Epidermal melanocyte (primary cell): ENCODE measurements around the gene C11orf91.
"Not testable (repeated sequence)": the region's sequence is repeated elsewhere in the genome, so short reads cannot be mapped to it uniquely, and the experiment has no call there.

Experiments
- DNase-seq: peaks from one replicate; pipeline ENCODE4 v3.0.0; 2011; ENCODE audit warnings: low spot score; ENCODE audit not compliant: insufficient read length

Gene C11orf91

DNA sequence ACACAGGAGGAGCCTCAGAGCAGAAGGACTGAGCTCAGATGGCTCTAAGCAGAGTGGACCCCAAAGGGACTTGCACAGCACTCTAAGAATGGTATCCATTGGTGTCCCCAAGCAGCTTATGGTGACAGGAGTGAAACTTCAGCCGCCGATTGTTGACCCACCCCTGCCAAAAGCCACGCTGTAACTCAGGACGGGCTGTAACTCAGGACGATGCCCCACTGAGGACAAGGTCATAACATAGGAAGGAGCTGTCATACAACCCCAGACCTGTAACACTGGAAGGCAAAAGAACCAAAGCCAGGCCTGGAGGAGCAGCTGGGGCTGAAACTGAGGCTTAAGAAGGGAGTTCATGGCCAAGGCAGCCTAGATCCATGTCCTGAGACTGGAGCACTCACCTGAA lies 21.4 kb upstream of the C11orf91 start:
- DNase-seq, result no peak

DNA sequence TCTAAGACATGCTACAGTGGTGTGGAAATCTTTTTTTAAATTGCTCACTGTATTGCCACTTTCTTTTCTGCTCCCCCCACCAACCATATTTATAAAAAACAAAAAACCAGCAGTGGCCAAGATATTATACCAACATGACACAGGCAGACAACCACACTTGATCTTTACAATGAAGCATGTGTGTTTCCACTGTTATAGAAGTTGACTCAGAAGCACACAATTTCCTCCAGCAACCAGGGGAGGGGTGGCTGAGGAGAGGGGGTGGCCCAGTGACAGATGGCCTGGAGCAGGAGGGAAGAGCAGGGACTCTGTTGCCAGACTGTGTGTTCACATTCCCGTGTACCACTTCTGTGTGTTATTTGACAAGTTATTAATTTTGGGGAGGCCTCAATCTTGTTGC lies 20.8 kb upstream of the C11orf91 start:
- no peak for DNase-seq

DNA sequence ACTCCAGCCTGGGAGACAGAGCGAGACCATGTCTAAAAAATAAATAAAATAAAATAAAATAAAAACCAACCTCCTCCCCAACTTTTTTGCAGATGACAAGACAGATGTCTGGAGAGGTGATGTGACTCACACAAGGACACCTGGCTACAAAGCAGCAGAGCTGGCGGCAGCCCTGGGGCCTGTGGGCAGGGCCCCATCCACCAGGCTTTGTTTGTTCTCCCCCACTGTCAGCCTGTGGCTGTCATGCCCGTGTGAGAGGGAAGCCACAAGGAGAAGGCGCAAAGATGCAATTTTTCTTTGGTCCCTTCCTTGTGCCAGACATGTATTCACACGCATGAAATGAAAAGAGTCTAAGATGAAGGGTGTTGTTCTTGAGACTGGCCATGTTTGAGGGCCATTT lies 19.0 kb upstream of the C11orf91 start:
- no peak for DNase-seq

DNA sequence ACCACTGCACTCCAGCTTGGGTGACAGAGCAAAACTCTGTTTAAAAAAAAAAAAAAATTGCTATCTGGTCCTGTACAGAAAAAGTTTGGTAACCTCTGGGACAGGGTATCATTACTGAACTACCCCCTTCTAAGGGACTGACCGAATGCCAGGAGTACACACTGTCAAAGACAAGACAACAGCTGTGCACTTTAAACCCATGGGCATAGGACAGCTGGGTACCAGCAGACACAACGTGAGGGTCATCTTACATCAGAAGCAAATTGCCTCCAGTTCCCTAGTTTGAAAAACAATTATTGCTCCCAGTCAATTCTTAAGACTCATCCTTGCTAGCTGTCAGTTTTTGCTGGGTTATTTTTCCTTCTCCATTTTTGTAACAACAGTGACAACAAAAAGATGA lies 17.8 kb upstream of the C11orf91 start:
- no peak for DNase-seq

DNA sequence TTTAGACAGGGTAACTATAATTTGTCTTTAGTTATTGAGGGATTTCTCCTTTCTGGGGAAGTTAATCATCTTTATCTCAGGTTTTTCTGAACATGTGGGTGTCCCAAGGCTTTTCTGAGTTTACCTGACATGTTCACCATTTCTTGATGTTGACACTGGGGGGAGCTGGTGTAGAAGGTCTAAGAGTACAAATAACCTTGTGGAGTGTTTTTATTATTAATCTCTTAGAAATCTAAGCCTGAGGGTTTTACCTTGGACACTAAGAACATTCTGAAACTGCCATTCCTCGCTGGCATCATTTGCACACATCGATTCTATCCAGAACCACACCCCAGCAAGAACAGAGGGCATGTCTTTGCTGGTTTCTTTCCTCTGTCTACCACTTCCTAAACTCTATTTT lies 15.6 kb upstream of the C11orf91 start:
- no peak for DNase-seq

DNA sequence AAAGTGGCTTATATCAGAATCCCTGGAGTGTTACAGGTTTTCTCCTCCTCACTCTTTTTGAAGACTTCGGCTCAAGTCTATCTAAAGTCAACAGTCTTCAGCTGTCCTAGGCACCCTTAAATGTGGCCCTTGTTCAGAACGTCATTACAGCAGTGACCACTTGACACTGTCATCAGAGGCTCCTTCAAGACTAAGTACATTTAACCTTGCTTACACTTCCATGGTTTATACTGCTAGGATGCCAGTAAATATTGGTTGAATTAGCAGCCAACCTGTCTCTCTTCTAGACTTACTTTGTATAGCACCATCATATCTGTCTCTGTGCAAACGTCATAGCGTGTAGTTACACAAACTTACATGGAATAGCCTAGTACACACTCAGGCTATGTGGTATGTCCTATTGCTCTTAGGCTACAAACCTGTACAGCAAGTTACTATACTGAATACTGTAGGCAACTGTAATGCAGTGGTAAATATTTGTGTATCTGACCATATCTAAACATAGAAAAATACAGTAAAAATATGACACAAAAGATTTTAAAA lies 13.3 kb upstream of the C11orf91 start:
- DNase-seq, result no peak

DNA sequence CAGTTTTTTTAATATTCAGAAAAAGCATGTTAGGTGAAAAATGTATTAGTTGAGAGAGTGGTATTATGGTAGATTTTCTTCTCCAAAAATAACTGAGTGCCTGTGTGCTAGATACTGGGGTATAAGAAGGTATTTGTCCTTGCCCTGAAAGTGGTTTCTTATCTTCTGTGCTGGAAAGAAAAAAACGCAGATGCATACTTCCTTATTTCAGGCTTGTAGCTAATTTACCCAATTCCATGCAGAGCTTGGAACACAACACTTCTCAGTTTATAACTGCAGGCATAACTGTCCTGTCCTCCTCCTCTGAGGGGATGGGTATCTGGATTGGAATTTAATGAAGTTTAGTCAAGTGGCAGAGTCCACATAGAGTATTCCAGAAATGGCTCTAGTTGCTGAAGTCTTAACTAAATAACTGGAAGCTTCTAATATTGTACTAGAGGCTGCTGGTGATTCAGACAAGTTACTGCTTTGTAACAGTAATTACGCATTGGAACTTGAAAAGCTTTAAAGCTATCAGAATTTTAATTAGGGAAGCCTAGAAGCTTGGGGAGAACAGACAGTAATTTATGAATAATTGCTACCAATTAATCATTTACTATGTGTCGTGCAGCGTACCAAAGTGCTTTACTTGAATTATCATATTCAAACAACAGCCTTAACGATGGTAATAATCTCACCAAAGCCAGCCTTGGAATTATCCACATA lies 12.7 kb upstream of the C11orf91 start:
- no peak for DNase-seq

DNA sequence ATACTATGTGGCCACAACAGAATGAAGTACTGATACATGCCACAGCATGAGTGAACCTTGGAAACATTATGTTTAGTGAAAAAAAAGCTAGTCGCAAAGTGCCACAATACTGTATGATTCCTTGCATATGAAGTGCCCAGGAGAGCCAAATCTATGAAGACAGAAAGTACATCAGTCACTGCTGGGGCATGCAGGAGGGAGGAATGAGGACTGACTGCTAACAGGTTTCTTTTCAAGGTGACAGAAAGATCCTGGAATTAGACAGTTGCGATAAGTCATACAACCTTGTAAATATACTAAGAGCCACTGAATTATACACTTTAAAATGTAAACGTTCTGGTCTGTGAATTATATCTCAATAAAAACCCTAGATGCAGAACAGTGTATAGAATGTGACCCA lies 11.8 kb upstream of the C11orf91 start:
- no peak for DNase-seq

DNA sequence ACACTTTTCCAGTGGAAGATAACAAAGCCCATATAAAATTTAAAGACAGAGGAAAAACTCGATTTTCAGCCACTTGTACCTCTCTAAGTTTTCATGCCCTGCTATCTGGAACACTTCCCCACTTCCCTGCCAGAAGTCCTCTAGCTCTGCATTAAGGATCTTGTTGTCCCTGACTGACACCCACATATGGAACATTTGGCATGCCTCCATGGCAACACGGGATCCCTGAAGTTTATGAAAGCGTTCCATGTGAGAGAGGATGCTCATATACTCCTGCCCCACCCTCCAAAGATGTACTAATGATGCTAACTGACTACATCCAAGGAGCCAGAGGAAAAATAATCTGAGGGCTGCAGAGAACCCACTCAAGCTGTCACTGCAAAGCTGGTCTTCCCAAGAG lies 8.8 kb upstream of the C11orf91 start:
- DNase-seq, result no peak

DNA sequence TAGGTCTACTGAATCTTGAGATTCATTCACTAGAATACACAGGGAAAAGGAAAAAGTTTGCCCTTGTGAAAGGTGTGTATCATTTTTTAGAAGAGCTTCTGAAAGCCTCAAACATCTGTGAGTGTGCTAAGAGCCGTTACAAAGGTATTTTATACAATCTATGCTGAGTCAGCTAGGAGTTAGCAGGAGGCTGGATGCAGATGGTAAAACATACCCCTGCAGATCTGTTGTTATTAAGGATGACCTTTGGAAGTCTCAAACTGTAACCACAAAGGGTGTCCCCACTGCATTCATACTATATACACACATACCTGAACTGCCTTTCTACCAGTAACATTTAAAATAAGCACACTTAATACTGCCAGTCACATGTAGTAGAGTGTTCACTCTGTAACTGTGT lies 8.4 kb upstream of the C11orf91 start:
- no peak for DNase-seq

DNA sequence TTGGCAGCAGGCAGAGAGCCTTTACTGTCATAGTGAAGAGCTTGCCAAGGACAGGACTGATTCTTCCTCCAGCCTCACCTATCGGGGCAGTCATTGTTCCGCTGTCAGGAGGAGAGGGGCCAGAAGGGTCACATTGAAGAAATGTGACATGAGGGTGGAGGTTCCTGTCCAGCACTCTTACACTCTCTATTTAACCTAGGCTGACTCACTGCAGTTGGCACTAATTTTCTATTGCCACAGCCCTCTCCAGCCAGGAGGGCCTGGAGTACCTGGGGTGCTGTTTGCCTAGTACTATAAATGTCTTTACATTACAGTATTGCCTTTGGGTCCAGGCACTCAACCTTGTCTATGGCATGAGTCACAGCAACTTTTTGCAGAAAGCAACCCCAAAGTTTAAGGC lies 7.2 kb upstream of the C11orf91 start:
- not testable (repeated sequence) for DNase-seq

DNA sequence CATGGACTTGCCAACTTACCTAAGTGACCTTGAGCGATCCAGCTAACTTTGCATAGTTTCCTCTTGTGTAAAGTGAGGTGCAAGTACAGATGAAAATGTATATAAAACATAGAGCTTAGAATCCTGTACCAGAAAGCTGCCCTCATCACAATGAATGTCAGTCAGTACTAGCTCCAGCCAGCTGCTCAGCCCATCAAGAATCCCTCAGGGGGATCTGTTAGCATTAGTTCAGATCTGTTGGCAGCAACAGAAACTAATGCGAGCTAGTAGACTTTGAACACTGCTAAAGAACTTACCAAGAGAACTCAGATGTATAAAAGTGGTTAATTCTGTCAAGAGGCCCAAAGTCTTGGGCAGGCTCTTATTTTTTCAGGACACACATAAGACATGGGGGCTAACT lies 6.3 kb upstream of the C11orf91 start:
- DNase-seq, result no peak

DNA sequence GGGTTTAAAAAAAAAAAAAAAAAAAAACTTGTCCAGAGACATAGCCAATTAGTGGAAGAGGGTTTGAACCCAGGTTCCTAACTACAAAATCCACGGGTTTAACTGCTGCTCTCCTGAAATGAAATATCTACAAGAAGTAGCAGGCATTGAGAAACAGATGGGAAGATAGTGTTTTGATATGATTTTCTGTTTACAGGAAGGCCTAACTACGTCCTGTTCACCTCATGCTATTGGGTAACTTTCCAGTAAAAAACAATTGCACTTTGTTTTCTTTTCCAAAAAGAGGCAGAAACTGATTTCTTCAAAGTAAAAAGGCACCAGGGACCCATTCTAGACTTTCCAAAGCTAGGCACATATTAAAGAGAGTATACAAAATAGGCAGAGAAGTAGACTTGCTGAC lies 5.9 kb upstream of the C11orf91 start:
- DNase-seq, result no peak

DNA sequence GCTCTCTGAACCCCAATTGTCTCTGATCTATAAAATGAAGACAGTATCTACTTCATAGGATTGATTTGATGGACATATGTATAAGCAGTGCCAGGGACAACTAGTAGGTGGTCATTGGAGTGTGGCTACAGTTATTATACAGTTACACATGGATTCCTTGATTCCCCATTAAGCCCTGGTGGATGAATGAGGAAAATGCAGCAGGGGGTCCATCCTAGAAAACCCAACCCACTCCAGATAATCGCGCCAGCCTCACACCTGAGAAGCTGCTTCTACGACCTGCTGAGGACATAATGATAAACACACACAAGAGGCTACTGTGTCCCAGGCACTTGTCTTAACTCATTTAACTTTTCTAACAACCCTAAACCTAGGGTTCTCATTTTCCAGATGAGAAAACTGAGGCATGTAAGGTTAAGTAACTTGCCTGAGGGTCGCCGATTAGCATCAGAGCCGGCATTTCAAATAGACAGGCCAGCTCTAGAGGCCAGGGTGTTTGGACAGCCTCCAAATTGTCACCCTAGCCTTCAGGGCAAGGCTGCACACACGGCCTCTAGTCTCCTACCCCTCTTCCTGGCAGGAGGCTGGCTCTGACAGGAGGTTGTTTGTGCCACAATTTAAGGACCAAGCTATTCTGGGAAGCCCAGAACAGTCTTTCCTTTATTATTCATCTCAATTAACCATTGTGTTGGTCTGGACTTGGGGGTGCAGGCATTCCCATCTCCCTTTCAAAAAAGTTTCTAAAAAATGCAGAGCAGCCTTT lies 3.8 kb upstream of the C11orf91 start:
- DNase-seq, result no peak

DNA sequence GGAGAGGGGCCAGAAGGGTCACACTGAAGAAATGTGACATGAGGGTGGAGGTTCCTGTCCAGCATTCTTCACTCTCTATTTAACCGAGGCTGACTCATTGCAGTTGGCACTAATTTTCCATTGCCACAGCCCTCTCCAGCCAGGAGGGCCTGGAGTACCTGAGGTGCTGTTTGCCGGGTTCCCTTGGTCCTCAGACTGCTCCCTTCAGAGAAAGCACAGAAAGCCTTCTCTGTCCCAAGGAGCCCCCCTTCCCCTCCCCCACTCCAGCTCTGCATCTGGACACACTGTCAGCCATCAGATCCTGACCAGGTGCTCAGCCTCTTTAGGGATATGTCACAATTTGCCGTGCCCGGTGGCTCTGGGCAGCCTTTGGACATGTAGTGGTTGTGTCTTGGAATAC lies 3.2 kb upstream of the C11orf91 start:
- no peak for DNase-seq

DNA sequence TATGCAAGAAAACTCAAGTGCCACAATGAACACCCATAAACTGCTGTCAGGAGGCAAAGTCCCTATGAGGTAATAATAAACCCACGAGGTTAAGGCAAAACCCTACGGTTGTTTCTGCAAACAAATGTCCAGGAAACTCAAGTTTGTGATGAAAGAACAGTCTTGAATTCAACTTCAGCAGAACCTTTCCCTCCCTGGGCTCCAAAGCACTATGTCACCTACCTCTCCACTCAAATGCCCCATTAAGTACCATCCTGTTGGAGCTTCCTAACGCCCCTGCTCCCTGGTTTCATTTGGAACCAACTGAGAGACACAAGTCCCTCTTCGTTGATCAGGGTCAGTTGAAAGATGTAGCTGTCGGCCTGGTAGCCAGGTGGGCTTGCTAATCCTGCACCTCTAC lies 2.6 kb upstream of the C11orf91 start:
- no peak for DNase-seq

DNA sequence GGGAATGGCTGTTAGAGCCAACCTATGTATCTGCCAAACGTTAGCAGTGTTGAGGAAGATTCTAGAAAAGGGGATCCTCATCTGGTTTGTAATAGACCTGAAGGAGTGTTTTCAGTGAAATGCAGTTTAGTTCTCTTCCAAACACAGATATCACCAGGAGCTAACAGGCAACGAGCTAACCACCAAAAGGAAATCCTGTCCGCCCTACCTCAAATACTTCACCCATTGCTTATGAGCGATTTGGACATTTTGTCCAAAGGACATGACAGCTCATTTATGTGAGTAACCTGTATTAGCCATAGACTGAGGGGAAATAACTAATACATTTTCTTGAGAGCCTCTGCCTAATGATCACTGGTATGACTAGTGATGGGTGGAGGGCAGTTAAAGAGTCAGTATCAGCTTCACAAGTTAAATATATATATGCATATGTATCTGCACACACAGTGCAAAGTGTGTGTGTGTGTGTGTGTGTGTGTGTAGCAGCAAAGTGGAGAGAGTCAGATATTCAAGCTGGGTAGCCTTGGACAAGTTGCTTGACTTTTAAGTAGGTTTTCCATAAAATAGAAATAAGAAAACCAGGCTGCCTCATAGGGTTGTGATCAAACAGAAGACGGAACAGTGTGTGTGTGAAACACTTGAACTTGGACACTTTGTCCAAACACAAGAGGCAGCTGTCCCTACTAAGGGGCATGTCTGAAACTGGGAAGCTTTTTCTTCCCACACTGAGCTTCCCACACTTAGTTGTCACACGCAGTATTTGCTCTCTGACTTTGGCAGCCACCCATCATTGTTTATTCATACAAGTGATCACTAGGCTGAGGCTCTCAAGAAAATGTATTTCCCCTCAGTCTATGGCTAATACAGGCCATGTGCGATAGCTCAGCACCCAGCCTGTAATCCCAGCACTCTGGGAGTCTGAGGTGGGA lies 940 bp upstream of the C11orf91 start:
- no peak for DNase-seq

DNA sequence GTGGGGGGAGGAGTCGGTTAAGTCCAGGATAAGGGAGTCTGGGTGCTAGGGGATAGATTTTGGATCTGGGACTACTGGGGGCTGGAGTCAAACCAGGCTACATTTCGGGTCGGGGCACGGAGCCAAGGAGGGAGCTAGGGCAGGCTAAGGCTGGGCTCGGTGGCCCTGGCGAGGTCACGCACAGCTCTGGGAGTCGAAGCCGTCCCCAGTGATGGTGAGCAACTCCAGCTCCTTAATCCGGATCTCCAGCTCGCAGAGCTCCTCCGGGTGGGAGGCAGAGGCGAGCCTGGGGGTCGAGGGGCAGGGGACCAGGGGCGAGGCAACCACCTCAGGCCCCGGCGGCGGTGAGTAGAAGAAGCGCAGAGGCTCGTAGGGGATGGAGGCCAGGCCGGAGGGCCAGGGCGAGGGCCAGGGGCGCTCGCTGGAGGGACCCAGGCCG lies 544 bp downstream of the C11orf91 start:
- DNase-seq, result no peak

DNA sequence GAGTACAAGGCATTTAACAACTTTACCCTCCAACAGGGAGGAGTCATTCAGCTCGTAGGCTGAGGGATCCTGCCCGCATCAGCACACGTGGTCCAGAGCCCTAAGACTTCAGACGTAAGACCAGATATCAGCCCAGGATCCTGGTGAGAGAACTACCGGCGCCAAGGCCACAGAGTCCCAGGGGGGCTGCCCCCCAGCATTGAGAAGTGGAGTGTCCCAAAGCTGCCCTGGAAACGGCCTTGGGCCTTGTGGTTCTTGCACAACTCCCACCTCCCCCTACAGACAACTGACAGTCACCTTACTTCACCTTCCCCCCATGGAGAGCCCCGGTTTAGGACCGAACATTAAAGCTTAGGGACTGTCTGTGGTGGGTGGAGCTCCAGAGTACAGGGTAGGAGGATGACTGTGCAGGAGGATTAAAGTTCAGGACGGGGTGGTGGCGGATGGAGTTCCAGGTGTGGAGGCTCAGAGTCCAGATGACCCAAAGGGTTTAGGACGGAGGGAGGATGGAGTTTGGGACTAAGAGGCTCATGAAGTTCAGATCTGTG lies 1.0 kb downstream of the C11orf91 start:
- no peak for DNase-seq

DNA sequence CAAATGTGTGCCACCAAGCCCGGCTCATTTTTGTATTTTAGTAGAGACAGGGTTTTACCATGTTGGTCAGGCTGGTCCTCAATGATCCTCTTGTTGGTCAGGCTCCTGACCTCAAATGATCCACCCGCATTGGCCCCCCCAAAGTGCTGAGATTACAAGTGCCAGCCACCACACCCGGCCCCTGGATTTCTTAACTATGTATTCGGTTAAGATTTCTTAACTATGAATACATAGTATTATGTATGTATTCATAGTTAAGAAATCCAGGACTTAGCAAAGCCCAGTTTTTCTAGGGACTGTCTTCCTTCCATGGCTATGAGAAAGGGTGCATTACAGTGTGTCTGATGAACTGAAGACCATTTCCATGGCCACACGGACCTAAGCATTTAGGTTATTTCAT lies 1.7 kb downstream of the C11orf91 start:
- no peak for DNase-seq

DNA sequence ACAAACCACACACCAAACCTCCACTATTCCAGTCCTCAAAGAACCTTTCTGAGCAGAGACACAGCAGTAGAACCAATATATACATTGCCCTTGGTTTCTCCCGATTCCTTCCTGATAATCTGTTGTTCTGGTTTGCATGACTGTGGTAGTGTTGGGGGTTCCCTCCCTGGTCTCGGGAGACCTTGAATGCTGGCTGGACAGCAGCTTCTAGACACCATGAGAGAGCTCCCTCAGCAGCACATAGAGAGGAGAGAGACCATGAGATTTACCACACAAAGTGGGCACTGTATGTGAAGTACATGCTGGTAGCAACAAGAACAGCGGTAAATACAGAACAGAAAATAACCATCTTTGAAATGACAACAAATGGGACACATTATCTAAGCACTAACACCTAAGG lies 2.6 kb downstream of the C11orf91 start:
- DNase-seq, result no peak
